KMS-11 (cell line): ENCODE results near the gene FUNDC2.

Experiments
- H2AFZ ChIP-seq: fragments of 200-600 bp; sonication (generic); 2 replicates; pipeline ENCODE4 v1.6.1; 2016; ENCODE audit warnings: antibody characterized with exemption, mixed run types, low read depth
- H3K27ac ChIP-seq: fragments of 200-600 bp; sonication (generic); 2 replicates; pipeline ENCODE4 v1.6.1; 2016; ENCODE audit warnings: mild to moderate bottlenecking, mixed run types
- H3K27me3 ChIP-seq: fragments of 200-600 bp; sonication (generic); 2 replicates; pipeline ENCODE4 v1.6.1; 2017; ENCODE audit warnings: mild to moderate bottlenecking, low read depth, mixed run types, moderate library complexity; ENCODE audit not compliant: insufficient read depth
- H3K36me3 ChIP-seq: fragments of 200-600 bp; sonication (generic); 2 replicates; pipeline ENCODE4 v1.6.1; 2017; ENCODE audit warnings: mild to moderate bottlenecking, mixed run types; ENCODE audit not compliant: insufficient read depth
- H3K4me1 ChIP-seq: fragments of 200-600 bp; sonication (generic); 2 replicates; pipeline ENCODE4 v1.6.1; 2016; ENCODE audit warnings: mild to moderate bottlenecking, low read depth, mixed run types; ENCODE audit not compliant: poor library complexity, severe bottlenecking
- H3K4me2 ChIP-seq: fragments of 200-600 bp; sonication (generic); 2 replicates; pipeline ENCODE4 v1.7.0; 2016; ENCODE audit warnings: mild to moderate bottlenecking, mixed run types
- H3K4me3 ChIP-seq: fragments of 200-600 bp; sonication (generic); IDR thresholded peaks from 2 replicates; pipeline ENCODE4 v1.6.1; 2017; ENCODE audit warnings: low read depth, low read length, mixed read lengths; ENCODE audit not compliant: insufficient read depth
- H3K79me2 ChIP-seq: fragments of 200-600 bp; sonication (generic); 2 replicates; pipeline ENCODE4 v1.6.1; 2016; ENCODE audit warnings: low read depth, mixed run types; ENCODE audit not compliant: insufficient read depth
- H3K9ac ChIP-seq: fragments of 200-600 bp; sonication (generic); 2 replicates; pipeline ENCODE4 v1.6.1; 2016; ENCODE audit warnings: mild to moderate bottlenecking, mixed run types
- H4K20me1 ChIP-seq: fragments of 200-600 bp; sonication (generic); 2 replicates; pipeline ENCODE4 v1.6.1; 2016; ENCODE audit warnings: mild to moderate bottlenecking, mixed run types; ENCODE audit not compliant: insufficient read depth
- CTCF ChIP-seq: fragments of 200-600 bp; sonication (generic); conservative IDR thresholded peaks from 2 replicates; pipeline ENCODE4 v1.6.1; 2017; ENCODE audit warnings: low read depth, mild to moderate bottlenecking, antibody characterized with exemption, low read length, moderate library complexity, mixed read lengths

Gene FUNDC2

GRCh38 chrX:154986826-154987575 lies 39.6 kb upstream of the FUNDC2 start:
- no peak overlapping the region for H2AFZ ChIP-seq
- no peaks in the 10 kb centered on the region for H4K20me1 ChIP-seq

GRCh38 chrX:154987940-154988339 lies 38.7 kb upstream of the FUNDC2 start:
- TF ChIP-seq CTCF = no peak
- no peaks in the 10 kb centered on the region for H4K20me1 ChIP-seq
- H2AFZ ChIP-seq = no peak overlapping the region
- no peak overlapping the region for H3K4me3 ChIP-seq
- no peaks in the 10 kb centered on the region for H3K79me2 ChIP-seq
- no peaks in the 10 kb centered on the region for H3K36me3 ChIP-seq
- H3K4me1 ChIP-seq = peaks cover 23% of the 10 kb centered on the region
- H3K27ac ChIP-seq = no peak overlapping the region
- H3K4me2 ChIP-seq = no peak overlapping the region
- no peaks in the 10 kb centered on the region for H3K27me3 ChIP-seq
- no peak overlapping the region for H3K9ac ChIP-seq

More at GRCh38 chrX:154986826-154987575, 39.6 kb upstream of the FUNDC2 start:
- Histone ChIP-seq H3K27me3 (no peaks in the 10 kb centered on the region), H3K4me1 (peaks cover 22% of the 10 kb centered on the region), H3K9ac (no peak overlapping the region), H3K79me2 (no peaks in the 10 kb centered on the region), H3K36me3 (no peaks in the 10 kb centered on the region), H3K4me2 (no peak overlapping the region), H3K27ac (no peak overlapping the region), H3K4me3 (no peak overlapping the region)
- no peak for TF ChIP-seq CTCF

- no peak overlapping the region for H3K4me2 ChIP-seq
Observed at GRCh38 chrX:154988719-154989118, 37.9 kb upstream of the FUNDC2 start.

GRCh38 chrX:154990496-154990895 lies 36.1 kb upstream of the FUNDC2 start:
- no peaks in the 10 kb centered on the region for H3K36me3 ChIP-seq
- no peaks in the 10 kb centered on the region for H3K79me2 ChIP-seq
- peaks cover 23% of the 10 kb centered on the region for H3K4me1 ChIP-seq
- H2AFZ ChIP-seq = no peak overlapping the region
- no peaks in the 10 kb centered on the region for H4K20me1 ChIP-seq
- H3K4me2 ChIP-seq = no peak overlapping the region
- no peak for TF ChIP-seq CTCF
- no peak overlapping the region for H3K27ac ChIP-seq
- no peak overlapping the region for H3K4me3 ChIP-seq
- H3K27me3 ChIP-seq = no peaks in the 10 kb centered on the region
- no peak overlapping the region for H3K9ac ChIP-seq

More at GRCh38 chrX:154988719-154989118, 37.9 kb upstream of the FUNDC2 start:
- Histone ChIP-seq H3K27ac (no peak overlapping the region), H3K79me2 (no peaks in the 10 kb centered on the region), H3K36me3 (no peaks in the 10 kb centered on the region), H2AFZ (no peak overlapping the region), H3K9ac (no peak overlapping the region), H3K4me1 (peaks cover 23% of the 10 kb centered on the region), H3K4me3 (no peak overlapping the region), H4K20me1 (no peaks in the 10 kb centered on the region), H3K27me3 (no peaks in the 10 kb centered on the region)
- no peak for TF ChIP-seq CTCF
